ENCODE results near the gene CYP1A1.

CYP1A1 gene

DNA sequence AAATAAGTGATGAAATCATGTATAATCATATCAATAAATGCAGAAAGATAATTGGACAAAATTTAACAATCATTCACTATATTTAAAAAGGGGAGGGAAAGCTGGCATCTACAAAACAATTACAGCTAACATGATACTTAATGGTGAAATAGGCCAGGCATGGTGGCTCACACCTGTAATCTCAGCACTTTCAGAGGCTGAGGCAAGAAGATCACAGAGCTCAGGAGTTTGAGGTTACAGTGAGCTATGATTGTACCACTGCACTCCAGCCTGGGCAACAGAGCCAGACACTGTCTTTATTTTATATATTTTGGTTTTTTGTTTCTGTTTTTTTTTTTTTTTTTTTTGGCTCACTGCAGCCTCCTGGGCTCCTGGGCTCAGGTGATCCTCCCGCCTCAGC lies 41.6 kb downstream of the CYP1A1 start:
- no peak for DNase-seq

DNA sequence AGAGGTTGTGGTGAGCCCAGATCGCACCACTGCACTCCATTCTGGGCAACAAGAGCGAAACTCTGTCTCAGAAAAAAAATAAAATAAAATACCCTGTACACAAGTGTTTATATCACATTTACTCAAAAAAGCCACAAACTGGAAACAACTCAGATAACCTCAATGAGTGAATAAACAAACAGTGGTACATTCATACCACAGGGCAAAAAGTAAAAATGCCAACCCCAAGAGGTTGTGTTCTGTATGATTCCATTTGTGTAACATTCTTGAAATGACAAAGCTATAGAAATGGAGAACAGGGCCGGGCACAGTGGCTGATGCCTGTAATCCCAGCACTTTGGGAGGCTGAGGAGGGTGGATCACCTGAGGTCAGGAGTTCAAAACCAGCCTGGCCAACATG lies 42.4 kb downstream of the CYP1A1 start:
- DNase-seq, result no peak

DNA sequence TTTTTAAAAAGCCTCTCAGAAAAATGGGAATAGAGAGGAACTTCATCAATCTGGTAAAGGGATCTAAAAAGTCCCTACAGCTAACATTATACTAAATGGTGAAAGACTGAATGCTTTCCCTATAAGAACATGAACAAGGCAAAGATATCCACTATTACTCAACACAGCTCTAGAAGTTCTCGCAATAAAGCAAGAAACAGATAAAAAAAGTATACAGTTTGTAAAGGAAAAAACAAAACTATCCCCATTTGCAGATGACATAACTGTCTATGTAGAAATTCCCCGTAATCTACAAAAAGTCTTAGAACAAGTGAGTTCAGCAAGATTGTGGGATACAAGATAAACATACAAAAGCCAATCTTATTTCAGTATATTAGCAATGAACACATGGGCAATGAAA lies 44.9 kb downstream of the CYP1A1 start:
- no peak for DNase-seq

DNA sequence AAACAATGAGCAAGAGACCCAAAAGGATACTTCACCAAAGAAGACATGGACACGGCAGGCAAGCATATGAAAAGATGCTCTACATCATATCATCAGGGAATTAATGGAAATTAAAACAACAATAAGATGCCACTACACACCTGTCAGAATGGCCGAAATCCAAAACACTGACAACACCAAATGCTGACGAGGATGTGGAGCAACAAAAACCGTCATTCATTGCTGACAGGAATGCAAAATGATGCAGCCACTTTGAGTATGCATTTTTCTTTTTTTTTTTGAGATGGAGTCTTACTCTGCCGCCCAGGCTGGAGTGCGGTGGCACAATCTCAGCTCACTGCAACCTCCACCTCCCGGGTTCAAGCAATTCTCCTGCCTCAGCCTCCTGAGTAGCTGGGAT lies 48.5 kb downstream of the CYP1A1 start:
- no peak for DNase-seq

DNA sequence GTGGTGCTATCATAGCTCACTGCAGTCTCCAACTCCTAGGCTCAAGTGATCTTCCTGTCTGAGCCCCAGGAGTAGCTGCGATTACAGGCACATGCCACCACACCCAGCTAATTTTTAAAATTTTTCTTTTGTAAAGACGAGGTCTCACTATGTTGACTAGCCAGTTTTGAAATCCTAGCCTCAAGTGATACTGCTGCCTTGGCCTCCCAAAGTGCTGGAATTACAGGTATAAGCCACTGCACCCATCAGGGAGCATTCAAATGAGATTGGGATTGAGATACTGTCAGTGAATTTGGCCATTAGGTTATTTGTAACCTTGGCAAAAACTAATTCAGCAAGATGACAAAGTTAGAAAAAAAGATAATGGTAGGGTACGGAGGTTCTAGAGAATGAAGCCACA lies 51.2 kb downstream of the CYP1A1 start:
- DNase-seq, result no peak

DNA sequence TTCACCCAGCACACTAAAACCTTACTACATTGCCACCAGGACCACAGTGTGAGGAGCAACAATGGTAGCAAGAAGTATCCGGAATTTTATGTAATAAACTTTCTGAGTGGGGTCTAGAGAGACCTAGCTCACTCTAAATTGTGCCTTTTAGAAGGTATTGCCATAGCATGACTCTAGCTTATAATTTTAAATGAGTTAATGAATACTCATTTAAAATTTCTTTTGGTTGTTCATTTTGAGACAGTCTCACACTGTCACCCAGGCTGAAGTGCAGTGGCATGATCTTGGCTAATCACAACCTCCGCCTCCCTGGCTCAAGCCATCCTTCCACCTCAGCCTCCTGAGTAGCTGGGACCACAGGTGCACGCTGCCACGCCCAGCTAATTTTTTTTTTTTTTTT lies 55.7 kb downstream of the CYP1A1 start:
- DNase-seq, result no peak
